NCI-H2107 treated with DMSO at 0.1 percent for 48 hours (cell line): ENCODE data around the gene CFAP97D2.

Source experiments
- DNase-seq: peaks from one replicate; lab custom pipeline; 2025; ENCODE audit not compliant: unreplicated experiment; lab: John Stamatoyannopoulos, UW

CFAP97D2 gene

GRCh38 chr13:114264886-114265611, 86.0 kb downstream of the CFAP97D2 start:
- DNase-seq, result no peak

GRCh38 chr13:114266241-114266640, 87.2 kb downstream of the CFAP97D2 start:
- no peak for DNase-seq

- DNase-seq, result no peak
Observed at GRCh38 chr13:114268344-114269280, 89.6 kb downstream of the CFAP97D2 start.

GRCh38 chr13:114269281-114269770, 90.3 kb downstream of the CFAP97D2 start:
- no peak for DNase-seq
